ENCODE data around the gene DYNLRB1.

Gene DYNLRB1

GRCh38 chr20:34535301-34535840 is 19.1 kb downstream of the DYNLRB1 start:
- FAIRE-seq: no peak

GRCh38 chr20:34535857-34536256 is 19.6 kb downstream of the DYNLRB1 start:
- no peak for FAIRE-seq

GRCh38 chr20:34536798-34537394 is 20.7 kb downstream of the DYNLRB1 start:
- no peak for FAIRE-seq

GRCh38 chr20:34537651-34538050 is 21.4 kb downstream of the DYNLRB1 start:
- FAIRE-seq: no peak

GRCh38 chr20:34538671-34539123 is 22.5 kb downstream of the DYNLRB1 start:
- no peak for FAIRE-seq

GRCh38 chr20:34539756-34540155 is 23.5 kb downstream of the DYNLRB1 start:
- no peak for FAIRE-seq

- FAIRE-seq: no peak
Observed at GRCh38 chr20:34540596-34541263, 24.5 kb downstream of the DYNLRB1 start.

- no peak for FAIRE-seq
Observed at GRCh38 chr20:34541264-34541901, 25.2 kb downstream of the DYNLRB1 start.

GRCh38 chr20:34541917-34542316 is 25.7 kb downstream of the DYNLRB1 start:
- FAIRE-seq: no peak

GRCh38 chr20:34542439-34542838 is 26.2 kb downstream of the DYNLRB1 start:
- FAIRE-seq: no peak

- FAIRE-seq: no peak
Observed at GRCh38 chr20:34543463-34544056, 27.3 kb downstream of the DYNLRB1 start.

- FAIRE-seq: no peak
Observed at GRCh38 chr20:34544109-34544796, 28.0 kb downstream of the DYNLRB1 start.

- no peak for FAIRE-seq
Observed at GRCh38 chr20:34546751-34547181, 30.5 kb downstream of the DYNLRB1 start.

- FAIRE-seq: no peak
Observed at GRCh38 chr20:34547844-34548613, 31.8 kb downstream of the DYNLRB1 start.

GRCh38 chr20:34549291-34549928 is 33.2 kb downstream of the DYNLRB1 start:
- no peak for FAIRE-seq

GRCh38 chr20:34549929-34550305 is 33.7 kb downstream of the DYNLRB1 start:
- FAIRE-seq: no peak

- no peak for FAIRE-seq
Observed at GRCh38 chr20:34552569-34552968, 36.3 kb downstream of the DYNLRB1 start.

GRCh38 chr20:34553366-34553867 is 37.2 kb downstream of the DYNLRB1 start:
- FAIRE-seq: no peak

GRCh38 chr20:34557936-34558319 is 41.7 kb downstream of the DYNLRB1 start:
- no peak for FAIRE-seq

GRCh38 chr20:34558320-34559218 is 42.3 kb downstream of the DYNLRB1 start, which contains the start of gene MAP1LC3A:
Gene MAP1LC3A (plus strand): TSS chr20:34558718. CDS start chr20:34558869, 151 bp downstream.
- no peak for FAIRE-seq
